SW480 (cell line): Measurements from ENCODE around the gene SMARCA5.
A peak's percentile ranks its signal among the peaks of the same experiment; 100 is the strongest.

Experiments
- DNase-seq: peaks from one replicate; pipeline ENCODE4 v3.0.0-alpha.2; 2016; ENCODE audit warnings: low spot score

Gene SMARCA5

DNA sequence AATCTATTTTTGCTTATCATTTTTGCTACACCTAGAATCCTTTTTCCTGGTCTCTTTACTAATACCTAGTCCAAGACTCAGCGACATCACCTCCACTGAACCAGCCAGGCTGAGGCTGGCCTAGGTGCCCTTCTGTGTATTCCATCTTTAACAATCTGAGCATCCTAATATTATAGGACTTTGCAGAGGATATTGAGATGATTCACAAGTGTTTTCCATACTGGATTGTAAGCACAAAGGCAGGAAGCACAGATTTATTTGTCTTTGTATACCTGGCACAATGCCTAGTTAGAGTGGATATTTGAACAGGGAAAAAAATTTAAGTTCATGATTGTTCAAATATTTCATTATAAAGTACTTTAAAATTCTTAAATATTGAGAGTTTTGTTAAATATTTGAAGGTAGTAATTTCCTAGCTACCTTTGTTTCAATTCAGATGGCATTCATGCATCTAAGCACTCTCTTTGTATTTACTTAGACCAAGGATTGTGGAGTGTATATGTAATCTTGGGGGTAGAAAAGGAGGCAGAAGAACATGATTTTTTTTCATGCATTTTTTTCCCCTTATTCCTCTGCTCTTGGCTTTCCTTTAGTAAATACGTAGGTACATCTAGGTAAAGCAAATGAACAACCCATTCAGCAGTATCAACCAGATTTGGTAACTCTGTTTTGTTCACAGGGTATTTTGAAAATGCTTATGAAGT lies 18.4 kb downstream of the SMARCA5 start:
- no peak for DNase-seq

DNA sequence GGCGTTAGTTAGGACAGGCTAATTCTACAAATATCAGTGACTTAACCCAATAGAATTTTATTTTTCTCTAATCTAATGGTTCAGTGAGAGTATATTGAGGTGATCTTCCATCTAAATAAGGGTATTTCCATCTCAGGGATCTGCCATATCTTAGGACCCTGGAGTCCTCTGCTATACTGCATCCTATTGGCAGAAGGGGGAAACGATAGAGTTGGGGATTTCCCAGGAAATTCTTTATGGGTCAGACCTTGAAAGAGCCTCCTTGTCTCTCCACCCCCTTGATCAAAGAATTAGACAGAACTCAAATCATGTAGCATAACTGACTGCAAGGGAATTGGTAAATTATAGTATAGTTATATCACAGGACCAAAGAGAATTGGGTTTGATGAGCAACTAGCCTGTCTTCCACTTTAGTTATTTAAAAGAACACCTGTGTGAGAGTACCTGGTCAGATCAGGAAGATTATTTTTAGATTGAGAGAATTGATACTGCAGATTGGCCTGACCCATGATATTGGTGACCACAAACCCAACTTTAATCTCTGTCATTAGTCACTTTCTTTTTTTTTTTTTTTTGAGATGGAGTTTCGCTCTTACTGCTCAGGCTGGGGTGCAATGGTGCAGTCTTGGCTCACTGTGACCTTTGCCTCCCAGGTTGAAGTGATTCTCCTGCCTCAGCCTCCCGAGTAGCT lies 25.6 kb downstream of the SMARCA5 start:
- no peak for DNase-seq

DNA sequence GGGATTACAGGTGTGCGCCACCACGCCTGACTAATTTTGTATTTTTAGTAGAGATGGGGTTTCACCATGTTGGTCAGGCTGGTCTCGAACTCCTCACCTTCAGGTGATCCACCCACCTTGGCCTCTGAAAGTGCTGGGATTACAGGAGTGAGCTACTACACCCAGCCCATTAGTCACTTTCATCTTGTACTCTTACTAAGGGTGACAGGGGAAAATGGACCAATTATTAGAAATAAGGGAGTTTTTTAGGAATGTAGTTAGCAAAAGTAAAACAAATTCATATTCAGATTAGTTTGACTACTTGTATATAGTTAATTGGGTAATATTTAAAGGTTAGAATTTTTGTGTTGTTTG lies 26.1 kb downstream of the SMARCA5 start:
- DNase-seq: no peak

DNA sequence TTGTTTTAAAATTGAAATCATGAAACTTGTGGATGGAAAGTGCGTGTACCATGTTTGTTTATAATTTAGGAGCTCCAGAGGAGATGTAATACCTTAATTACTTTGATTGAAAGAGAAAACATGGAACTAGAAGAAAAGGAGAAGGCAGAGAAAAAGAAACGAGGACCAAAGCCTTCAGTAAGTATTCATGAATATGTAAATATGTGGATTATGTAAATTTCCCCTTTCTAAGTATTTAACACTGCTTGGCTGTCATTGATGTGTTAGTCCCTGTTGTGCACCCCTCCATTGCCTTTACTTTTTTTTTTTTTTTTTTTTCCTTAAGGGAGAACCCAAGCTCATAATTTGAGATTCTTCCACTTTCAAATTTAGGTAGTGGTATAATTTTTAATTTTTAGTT lies 36.4 kb downstream of the SMARCA5 start:
- DNase-seq: no peak

DNA sequence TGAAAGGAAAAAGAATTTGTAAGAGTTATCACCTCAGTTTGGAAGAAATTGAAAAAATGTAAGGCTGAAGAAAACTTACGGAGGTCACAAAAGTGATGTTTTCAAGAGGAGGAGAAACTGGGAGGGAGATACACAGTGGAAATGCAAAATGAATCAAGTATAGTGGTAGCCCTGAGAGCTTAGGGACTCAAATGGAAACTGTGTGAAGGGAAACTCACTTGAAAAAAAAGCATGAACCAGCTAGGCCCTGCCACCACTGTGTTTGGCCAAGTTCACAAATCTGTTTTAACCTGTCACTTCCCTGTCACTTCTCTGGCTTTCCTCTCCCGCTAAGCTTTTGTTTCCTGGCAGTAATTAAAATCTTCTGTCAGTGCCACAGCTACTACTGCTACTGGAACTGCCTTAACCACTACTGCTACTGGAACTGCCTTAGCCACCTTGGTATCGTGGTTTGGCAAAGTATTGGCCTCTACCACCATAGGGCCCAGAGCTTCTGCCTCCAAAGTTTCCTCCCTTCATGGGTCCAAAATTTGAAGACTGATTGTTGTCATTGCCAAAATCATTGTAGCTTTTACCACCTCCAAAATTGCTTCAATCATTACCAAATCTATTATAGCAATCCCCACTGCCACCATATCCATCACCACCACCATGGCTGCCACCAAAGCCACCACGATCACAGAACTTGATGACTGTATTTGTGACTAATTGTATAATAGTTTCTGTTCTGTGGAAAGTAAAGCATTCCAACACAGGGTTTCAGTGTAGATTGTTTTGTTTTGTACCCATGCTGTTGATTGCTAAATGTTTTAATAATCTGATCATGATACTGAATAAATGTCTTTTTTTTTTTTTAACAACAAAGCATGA lies 41.5 kb downstream of the SMARCA5 start:
- no peak for DNase-seq

DNA sequence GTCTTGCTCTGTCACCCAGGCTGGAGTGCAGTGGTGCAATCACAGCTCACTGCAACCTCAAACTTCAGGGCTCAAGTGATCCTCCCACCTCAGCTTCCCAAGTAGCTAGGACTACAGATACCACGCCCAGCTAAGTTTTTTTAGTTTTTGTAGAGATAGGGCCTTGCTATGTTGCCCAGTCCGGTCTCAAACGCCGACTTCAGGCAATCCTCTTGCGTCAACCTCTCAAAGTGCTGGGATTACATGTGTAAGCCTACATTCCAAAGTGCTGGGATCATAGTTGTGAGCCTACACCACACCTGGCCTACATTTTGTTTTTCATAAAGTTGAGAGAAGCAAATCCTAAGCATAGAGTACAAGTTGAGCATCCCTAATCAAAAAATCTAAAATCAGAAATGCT lies 42.2 kb downstream of the SMARCA5 start:
- no peak for DNase-seq

DNA sequence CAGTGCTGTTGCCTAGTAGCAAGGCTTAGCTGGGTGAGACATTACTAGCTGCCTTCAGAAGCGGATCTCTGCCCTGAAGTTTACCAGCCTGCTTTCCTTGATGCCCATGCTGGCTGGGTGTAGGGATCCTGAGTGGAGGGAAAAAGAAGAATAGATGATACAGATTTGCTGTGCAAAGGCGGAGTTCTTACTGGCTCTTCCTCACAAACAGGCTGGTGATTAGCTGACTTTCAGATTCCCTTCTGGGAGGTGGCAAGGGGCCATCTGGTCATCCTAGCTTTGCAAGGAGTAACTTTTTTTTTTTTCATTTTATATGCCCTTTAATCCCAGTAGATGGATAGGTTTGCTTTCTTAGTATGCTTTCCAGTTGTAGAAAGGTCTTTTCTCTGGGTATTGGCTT lies 44.8 kb downstream of the SMARCA5 start:
- no peak for DNase-seq

DNA sequence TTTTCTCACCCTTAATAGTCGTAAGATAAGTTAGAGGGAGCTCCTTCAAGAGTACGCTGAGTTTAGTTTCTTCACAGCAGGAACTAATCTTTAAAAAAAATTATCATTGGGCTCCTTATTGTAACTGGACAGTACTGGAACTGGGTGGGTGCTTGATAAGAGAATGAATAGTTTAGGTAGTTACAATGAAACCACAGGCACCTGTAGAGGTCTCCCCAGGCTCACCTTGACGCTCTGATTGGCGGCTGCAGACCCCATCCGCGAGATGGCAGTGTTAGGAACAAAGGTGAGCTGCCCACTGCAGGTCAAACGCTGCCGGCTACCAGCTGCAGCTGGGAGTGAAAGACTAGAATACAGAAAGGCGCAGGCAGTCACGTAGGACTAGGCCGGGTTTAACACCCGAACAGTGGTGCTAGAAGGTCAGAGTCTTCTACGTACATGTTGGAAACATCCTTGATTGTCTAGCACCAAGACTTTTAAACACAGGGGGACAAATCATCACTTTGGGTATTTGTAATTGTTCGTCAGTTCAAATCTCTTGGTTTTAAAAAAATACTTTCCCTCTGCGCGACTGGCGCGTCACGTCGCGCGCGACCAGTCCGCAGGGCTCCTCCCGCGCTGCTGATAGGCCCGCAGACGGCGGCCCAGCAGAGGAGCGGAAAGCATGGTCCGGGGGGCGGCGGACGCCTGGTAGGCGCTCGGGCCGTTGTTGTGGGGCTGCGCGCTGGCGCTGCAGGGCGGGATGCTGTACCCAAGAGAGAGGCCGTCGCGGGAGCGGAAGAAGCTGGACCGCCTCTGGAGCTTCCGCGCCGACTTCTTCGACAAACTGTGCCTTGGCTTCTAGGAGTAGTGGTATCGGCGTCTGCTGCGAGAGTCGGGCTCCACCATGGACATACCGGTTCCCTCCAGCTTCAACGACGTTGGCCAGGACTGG lies 45.6 kb downstream of the SMARCA5 start:
- DNase-seq: peak; percentile 89

DNA sequence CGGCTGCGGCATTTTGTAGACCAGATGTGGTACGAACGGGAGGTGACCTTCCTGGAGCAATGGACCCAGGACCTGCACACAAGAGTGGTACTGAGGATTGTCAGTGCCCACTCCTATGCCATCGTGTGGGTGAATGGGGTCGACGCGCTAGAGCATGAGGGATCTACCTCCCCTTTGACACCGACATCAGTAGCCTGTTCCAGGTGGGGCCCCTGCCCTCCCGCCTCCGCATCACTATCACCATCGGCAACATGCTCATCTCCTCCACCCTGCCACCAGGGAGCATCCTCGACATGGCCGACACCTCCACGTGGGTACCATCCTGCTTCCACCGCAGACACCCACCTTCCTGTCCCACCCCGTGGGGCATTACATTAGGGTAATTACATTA lies 46.2 kb downstream of the SMARCA5 start:
- DNase-seq: no peak

DNA sequence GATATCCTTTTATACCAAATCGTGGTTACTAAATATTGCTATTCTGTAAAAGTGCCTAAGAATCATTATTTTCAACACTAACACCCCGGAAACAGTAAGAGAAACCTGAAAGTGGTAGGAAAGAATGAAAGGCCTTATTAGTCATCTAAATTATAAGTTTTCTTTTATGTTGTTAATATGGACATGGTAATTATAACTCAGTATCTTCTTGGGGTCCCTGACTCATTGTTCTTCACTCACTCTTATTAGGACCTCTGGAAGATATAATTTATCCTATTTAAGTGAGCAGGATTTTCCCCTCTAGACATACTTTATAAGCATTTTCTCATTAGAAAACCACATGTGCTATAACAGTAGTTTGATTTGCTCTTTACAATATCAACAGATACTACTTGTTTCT lies 51.0 kb downstream of the SMARCA5 start:
- no peak for DNase-seq

DNA sequence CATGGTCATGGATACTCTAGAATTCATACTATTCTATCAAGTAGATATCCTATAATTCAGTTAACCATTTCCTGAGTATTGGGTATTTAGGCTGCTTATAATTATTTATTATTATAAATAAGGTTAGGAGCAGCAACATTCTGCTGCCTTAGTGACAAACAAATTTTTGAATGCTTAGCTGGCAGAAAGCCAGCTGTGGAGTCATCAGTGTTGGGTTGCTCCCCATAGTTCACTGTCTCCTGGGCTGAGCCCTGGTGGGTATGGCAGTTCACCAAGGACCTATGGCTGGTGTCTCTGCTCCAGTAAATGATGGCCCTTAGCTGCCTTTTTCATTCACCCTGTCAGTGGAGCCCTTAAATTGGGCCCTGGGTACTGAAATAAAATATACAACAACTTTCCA lies 61.8 kb downstream of the SMARCA5 start:
- DNase-seq: no peak

DNA sequence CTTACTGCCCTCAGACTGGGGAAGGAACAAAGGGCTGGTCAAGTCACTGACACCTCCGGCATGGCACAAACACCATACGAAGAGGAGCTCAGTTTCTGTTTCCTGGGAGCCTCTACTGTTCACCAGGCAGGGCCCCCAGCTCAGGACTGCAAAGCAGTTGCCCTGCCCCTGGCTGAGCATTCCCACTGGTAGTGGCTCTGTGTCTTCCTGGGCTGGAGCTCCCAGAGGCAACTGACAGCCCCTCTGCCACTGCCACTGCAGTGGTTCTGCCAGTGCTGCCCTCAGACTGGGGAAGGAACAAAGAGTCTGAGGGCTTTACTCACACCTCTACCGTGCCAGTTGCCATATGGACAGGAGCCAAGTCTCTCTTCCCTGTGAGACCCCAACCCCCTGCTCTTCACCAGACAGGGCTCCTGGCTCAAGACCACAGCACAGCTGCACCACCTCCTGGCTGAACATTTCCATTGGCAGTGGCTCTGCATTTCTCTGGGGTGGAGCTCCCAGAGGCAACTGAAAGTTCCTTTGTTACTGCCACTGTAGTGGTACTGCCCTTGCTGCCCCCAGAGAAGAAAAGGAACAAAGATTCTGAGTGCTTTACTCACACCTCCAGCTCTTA lies 67.9 kb downstream of the SMARCA5 start:
- DNase-seq: no peak

DNA sequence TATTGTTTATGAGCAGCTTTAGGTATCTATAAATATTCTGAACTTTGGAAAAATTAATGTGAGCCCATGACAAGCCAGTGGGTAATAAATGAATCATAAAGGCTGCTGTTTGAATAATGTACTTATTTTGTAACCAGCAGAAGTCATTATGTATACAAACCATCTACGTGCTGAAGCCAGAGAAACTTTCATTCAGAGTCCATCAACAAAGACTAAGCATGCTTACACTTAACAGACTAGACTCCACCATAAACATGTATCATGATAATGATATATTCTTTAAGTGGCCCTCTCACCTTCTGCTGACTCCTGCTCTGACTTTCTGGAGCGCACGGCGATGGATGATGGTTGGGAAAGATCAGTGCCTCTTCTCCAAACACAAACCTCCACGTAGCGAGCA lies 72.0 kb downstream of the SMARCA5 start:
- no peak for DNase-seq

DNA sequence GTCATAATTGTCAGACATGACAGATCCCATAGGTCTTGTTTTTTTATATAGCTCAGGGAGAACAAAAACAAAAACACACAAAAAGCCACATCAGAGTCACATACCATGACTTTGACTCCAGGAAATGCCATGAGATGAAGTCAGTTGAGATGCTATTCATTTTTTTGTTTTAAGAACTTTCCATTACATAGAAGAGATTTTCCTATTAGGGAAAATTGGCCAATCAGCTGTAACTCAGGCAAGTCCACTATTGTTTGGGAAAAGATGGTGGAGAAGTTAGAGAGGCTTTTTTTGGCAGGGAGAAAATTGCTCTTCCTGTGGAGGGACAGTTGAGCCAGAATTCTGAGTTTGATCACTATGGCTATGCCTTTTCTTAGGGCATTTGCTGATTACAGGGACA lies 72.6 kb downstream of the SMARCA5 start:
- DNase-seq: no peak

DNA sequence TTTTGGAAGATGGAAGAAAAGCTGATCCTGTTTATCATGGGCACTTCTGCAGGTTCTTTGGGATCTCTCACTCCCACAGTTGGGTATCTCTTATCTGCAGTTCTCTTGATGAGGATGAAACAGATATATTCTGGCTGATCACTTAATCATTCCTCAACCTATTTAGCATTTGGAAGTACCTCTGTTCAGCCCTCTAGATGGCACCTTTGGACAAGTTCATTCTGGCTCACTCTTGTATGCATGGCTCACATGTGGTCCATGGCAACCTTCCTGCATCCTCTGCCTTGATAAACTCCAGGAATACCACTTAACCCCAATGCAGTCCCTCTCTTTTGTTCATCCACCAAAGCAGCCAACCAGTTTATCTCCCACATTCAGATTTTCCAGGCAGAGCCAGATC lies 74.2 kb downstream of the SMARCA5 start:
- DNase-seq: peak; percentile 16

DNA sequence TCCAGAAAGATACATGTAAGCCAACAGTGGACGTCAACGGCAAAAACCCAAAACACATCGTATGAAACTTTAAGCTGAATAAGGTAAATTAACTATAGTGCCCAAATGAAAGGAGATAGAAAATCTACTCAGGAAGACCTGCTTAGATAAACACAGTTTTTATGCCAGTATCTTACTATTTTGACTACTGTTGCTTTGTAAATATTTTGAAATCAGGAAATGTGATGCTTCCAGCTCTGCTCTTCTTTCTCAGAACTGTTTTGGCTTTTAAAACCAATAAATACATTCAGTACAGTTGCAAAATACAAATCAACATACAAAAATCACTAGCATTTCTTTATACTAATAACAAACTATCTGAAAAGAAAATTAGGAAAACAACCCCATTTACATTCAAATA lies 83.8 kb downstream of the SMARCA5 start:
- no peak for DNase-seq

DNA sequence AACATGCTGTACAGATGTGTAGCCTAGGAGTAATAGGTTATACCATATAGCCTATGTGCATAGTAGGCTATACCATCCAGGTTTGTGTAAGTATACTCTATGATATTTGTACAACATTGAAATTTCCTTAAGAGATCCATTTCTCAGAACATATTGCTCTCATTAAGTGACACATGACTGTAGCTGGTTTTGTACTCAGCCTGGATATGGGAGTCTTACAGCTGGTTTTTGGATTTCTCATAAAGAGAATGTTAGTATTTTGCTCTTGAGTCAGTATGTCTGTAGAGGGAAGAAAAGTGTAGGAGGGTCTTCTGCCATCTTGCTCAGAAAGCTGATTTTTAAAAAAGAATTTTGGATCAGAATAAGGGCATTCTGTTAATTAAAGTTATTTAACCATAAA lies 85.3 kb downstream of the SMARCA5 start:
- DNase-seq: no peak

DNA sequence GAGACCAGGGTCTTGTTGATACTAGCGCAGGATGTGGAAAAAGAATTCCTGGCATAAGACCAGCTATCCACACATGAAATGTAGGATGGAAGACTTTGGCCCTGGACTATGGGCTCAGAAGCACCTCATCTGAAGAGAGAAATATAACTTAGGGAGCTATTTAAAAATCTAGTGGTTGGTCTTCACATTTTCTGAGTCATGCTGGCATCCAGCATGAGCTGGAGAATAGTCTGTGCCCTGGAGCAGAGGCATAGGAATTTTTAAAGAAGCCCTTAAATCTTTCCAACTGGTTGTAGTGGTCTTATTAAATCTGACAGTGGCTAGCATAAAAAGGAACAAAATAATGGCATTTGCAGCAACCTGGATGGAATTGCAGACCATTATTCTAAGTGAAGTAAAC lies 86.3 kb downstream of the SMARCA5 start:
- DNase-seq: no peak

DNA sequence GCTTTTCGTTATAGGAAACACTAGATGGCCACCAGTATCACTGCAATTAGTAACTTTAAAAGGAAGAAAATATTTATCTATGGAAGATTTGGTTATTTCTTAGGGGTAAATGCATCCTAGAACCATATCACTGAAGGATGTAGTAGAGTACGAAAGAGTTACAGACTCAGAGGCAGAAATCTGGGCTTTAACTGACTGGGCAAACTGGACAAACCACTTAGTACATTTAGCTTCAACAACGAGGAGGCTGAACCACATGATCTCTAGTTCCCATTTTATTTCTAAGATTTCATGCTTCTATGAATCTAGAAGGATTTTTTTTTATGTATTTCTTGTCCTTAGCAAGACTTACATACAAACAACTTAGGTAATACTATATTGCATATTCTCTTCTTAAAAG lies 93.0 kb downstream of the SMARCA5 start:
- no peak for DNase-seq
